ENCODE measurements around the gene PTPRF. TPM values are rescaled to one million over a fixed set of nuclear protein-coding genes. Genes with fewer than 3 reads are reported as not detected.

PTPRF gene
- total RNA-seq, 1 donor from 2014 or later = not detected

DNA sequence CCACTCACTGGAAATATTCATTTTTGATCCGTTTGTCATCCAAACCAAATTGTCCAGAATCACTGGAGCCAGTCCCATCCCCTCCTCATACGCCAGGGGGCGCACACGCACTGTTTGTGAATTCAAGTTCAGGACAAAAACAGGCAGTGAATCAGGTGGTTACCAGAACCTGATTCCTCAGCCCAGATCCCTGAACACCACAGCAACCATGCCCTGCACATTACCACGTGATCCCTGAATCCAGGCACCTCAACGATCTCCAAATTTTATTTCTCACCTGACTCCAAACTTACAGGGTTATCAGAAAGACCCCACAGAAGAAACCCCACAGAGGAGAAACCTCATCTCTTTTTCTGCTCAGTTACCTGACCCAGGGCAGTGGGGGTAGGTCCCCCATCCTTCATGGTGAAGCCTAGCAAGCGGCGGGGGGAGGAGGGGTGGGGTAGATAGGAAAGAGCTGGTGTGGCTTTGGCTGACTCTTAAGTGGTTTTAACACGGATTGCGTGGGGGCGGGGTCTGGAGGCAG is 1.4 kb upstream of the PTPRF start:
- Mint-ChIP-seq H3K4me3 (peak overlapping the region; percentile 50), H3K4me1 (peaks cover 12% of the 10 kb centered on the region), H3K36me3 (ENCODE audit: low read depth) (peaks cover 2% of the 10 kb centered on the region), H3K9me3 (no peaks in the 10 kb centered on the region), H3K27ac (no peak overlapping the region), H3K27me3 (peaks cover 42% of the 10 kb centered on the region)
- CTCF ChIA-PET = interaction anchor here (0.7 to 5.4 kb wide), 5 partner anchors 13 to 518 kb away, joined by 3 to 34 read pairs (median 4); partner anchors contain the start of gene ARTN
- TF ChIP-seq CTCF (IDR thresholded peaks at IDR 0.05) = peak; percentile 87
- POLR2A ChIA-PET = no interaction called here
- intact Hi-C loops (cut with micrococcal nuclease) = loop anchor here (1.0 to 5.0 kb wide), 7 partner anchors 123 to 518 kb away; partner anchors contain the start of gene KDM4A
- peak; percentile 70 for ATAC-seq (ENCODE audit: low read depth)
- DNase-seq = peak; percentile 65

DNA sequence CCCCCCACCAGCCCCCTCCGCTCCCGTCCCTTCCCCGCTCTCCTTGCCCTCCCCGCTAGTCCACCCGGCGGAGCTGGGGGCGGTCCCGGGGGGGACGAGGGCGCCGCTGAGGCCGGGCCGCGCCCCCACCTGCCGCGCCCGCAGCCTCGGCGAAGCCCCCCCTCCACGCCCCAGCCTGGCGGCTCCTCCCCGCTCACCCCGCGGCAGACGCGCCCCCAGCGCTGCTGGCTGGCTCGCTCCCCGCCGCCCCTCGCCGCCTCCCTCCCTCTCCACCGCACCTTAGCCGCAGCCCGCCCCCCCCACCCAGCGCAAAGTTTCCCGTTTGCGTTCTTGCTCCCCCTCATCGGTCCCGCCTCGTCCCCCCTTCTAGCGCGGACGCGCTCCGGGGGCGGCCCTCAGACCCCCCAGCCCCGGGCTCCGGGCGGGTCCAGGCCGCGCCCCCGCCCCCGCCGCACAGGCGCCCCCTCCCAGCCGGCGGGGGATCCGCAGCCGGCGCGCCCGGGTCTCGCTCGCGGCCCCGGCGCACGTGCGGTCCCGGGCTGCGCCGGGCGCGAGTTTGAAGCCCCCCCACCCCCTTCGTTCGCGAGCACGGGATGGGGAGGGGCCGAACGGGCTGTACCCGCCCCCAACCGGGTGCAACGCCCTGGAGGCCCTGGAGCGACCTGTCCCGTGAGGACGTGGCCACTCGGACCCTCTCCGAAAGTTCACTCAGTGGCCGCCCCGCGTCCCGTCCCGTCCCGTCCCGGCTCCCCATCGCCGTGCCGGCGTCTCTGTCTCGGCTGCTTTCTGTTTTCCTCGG is 623 bp downstream of the PTPRF start:
- peak overlapping the region; percentile 85 for H3K4me3 Mint-ChIP-seq
- peaks cover 38% of the 10 kb centered on the region for H3K27me3 Mint-ChIP-seq
- ATAC-seq (ENCODE audit: low read depth) = peak; percentile 21
- DNase-seq = no peak
- no peaks in the 10 kb centered on the region for H3K9me3 Mint-ChIP-seq
- no peak overlapping the region for H3K27ac Mint-ChIP-seq
- ChIA-PET CTCF (interaction anchor here (5.4 kb wide), 1 partner anchor 516 kb away, joined by 34 read pairs; no protein-coding TSS in a partner anchor), POLR2A (no interaction called here)
- TF ChIP-seq CTCF (IDR thresholded peaks at IDR 0.05) = no peak
- H3K4me1 Mint-ChIP-seq = peaks cover 12% of the 10 kb centered on the region
- H3K36me3 Mint-ChIP-seq (ENCODE audit: low read depth) = peaks cover 2% of the 10 kb centered on the region
- intact Hi-C loops (cut with micrococcal nuclease) = no loop called here

- peak overlapping the region; percentile 85 for H3K4me3 Mint-ChIP-seq
- no peak for TF ChIP-seq CTCF (IDR thresholded peaks at IDR 0.05)
- H3K27me3 Mint-ChIP-seq = peaks cover 38% of the 10 kb centered on the region
- H3K36me3 Mint-ChIP-seq (ENCODE audit: low read depth) = peaks cover 2% of the 10 kb centered on the region
- DNase-seq (no peak), ATAC-seq (ENCODE audit: low read depth) (no peak)
- ChIA-PET POLR2A (no interaction called here), CTCF (no interaction called here)
- no peaks in the 10 kb centered on the region for H3K9me3 Mint-ChIP-seq
- H3K27ac Mint-ChIP-seq = no peak overlapping the region
- peaks cover 12% of the 10 kb centered on the region for H3K4me1 Mint-ChIP-seq
- intact Hi-C loops (cut with micrococcal nuclease) = no loop called here
These were observed 1.4 kb downstream of the PTPRF start for GRCh38 chr1:43531906-43532584.

- H3K27me3 Mint-ChIP-seq = peaks cover 34% of the 10 kb centered on the region
- ATAC-seq (ENCODE audit: low read depth) (no peak), DNase-seq (no peak)
- peaks cover 2% of the 10 kb centered on the region for H3K36me3 Mint-ChIP-seq (ENCODE audit: low read depth)
- H3K27ac Mint-ChIP-seq = no peak overlapping the region
- H3K9me3 Mint-ChIP-seq = no peaks in the 10 kb centered on the region
- TF ChIP-seq CTCF (IDR thresholded peaks at IDR 0.05) = no peak
- ChIA-PET CTCF (no interaction called here), POLR2A (no interaction called here)
- H3K4me1 Mint-ChIP-seq = peaks cover 12% of the 10 kb centered on the region
- intact Hi-C loops (cut with micrococcal nuclease) = no loop called here
- peak overlapping the region; percentile 65 for H3K4me3 Mint-ChIP-seq
These were observed 2.0 kb downstream of the PTPRF start for GRCh38 chr1:43532716-43533115.

DNA sequence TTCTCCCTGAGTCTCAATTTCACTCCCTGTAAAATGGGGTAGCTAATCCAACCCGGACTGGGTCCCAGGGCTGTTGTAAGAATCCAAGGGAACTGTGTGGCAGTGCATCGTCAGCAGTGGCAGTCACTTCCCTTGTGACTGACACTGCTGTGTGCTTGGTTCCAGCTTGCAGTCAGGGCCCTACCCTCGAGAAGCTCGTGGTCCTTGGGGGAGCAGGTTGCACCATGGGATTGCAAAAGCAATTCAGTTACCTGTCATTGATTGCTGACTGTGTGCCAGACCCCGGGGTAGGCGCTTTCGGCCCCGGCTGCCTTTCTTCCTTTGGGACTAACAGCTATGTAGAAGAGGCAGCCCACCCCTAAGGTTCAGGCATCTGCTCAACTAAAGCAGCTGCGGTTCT is 2.9 kb downstream of the PTPRF start:
- TF ChIP-seq CTCF (IDR thresholded peaks at IDR 0.05) = no peak
- Mint-ChIP-seq H3K4me1 (peaks cover 12% of the 10 kb centered on the region), H3K9me3 (no peaks in the 10 kb centered on the region), H3K27ac (no peak overlapping the region), H3K36me3 (ENCODE audit: low read depth) (peaks cover 2% of the 10 kb centered on the region), H3K4me3 (no peak overlapping the region), H3K27me3 (peaks cover 32% of the 10 kb centered on the region)
- ChIA-PET CTCF (no interaction called here), POLR2A (no interaction called here)
- no peak for DNase-seq
- no peak for ATAC-seq (ENCODE audit: low read depth)
- intact Hi-C loops (cut with micrococcal nuclease) = no loop called here
